HepG2 (cell line): ENCODE measurements around the gene KLHL21. TPM values are rescaled to one million over a fixed set of nuclear protein-coding genes. Genes with fewer than 3 reads are reported as not detected.
A peak's percentile ranks its signal among the peaks of the same experiment; 100 is the strongest.

ENCODE experiments used
- ATF2 ChIP-seq: sonication (generic); formaldehyde crosslinking; IDR thresholded peaks from 2 replicates; pipeline ENCODE4 v1.4.0; 2020; ENCODE audit warnings: missing genetic modification reagents
- DRAP1 ChIP-seq: IDR thresholded peaks from 2 replicates; pipeline ENCODE4 v1.6.1; 2016; ENCODE audit warnings: missing genetic modification reagents, missing compliant biosample characterization
- EED ChIP-seq: sonication (generic); formaldehyde crosslinking; IDR thresholded peaks from 2 replicates; pipeline ENCODE4 v1.5.0; 2020; ENCODE audit warnings: mild to moderate bottlenecking, missing genetic modification reagents
- KDM6A ChIP-seq: IDR thresholded peaks from 2 replicates; pipeline ENCODE4 v1.6.1; 2016; ENCODE audit warnings: low read depth
- KLF15 ChIP-seq: sonication (generic); formaldehyde crosslinking; IDR thresholded peaks from 2 replicates; pipeline ENCODE4 v1.8.1; 2023; ENCODE audit warnings: borderline replicate concordance, mild to moderate bottlenecking, inconsistent platforms, missing genetic modification reagents, mixed read lengths
- LCORL ChIP-seq, 2 experiments: fragments of 450-650 bp in 1 of 2; sonication (generic) in 1 of 2; formaldehyde crosslinking in 1 of 2; IDR thresholded peaks; 2 replicates each; pipeline versions ENCODE4 v1.5.0 to v1.6.1; 2017 to 2020; ENCODE audit warnings: antibody characterized with exemption in 1 of 2, missing genetic modification reagents in 1 of 2
- MLLT10 ChIP-seq: sonication (generic); formaldehyde crosslinking; IDR thresholded peaks from 2 replicates; pipeline ENCODE4 v1.4.0; 2020; ENCODE audit warnings: missing genetic modification reagents
- ZMYM3 ChIP-seq: sonication (generic); formaldehyde crosslinking; IDR thresholded peaks from 2 replicates; pipeline ENCODE4 v1.5.1; 2020; ENCODE audit warnings: mild to moderate bottlenecking, missing genetic modification reagents
- ZNF142 ChIP-seq: sonication (generic); formaldehyde crosslinking; IDR thresholded peaks from 2 replicates; pipeline ENCODE4 v1.4.0; 2020; ENCODE audit warnings: missing genetic modification reagents
- ZNF20 ChIP-seq: sonication (generic); formaldehyde crosslinking; IDR thresholded peaks from 2 replicates; pipeline ENCODE4 v1.4.0; 2020; ENCODE audit warnings: mild to moderate bottlenecking, moderate library complexity, missing genetic modification reagents
- ZNF598 ChIP-seq: sonication (generic); formaldehyde crosslinking; IDR thresholded peaks from 2 replicates; pipeline ENCODE4 v1.5.1; 2020; ENCODE audit warnings: mild to moderate bottlenecking, missing genetic modification reagents, borderline replicate concordance
- ZNF878 ChIP-seq: sonication (generic); formaldehyde crosslinking; IDR thresholded peaks from 2 replicates; pipeline ENCODE4 v1.8.1; 2023; ENCODE audit warnings: mild to moderate bottlenecking, missing genetic modification reagents, moderate library complexity
- polyA plus RNA-seq, 8 experiments: library from polyadenylated mRNA; depleted of rRNA in 3 of 8; stranded (reverse) in 7 of 8; unstranded in 1 of 8; fragments of >200 nt; fragmentation: Illumina TruSeq in 4 of 8; extraction: Trizol in 4 of 8; gene quantifications; 2 replicates each; pipeline versions ENCODE4 v1.2.1 to v1.2.3, GENCODE V29; 2011 to 2016; ENCODE audit warnings: low read depth in 4 of 8, missing spikeins in 1 of 8, mixed read lengths in 1 of 8; ENCODE audit not compliant: insufficient read depth in 1 of 8
- total RNA-seq, 5 experiments: library from RNA; depleted of rRNA; stranded (reverse); fragments of >200 nt; fragmentation: Illumina TruSeq; extraction: Trizol; gene quantifications; 2 replicates each; pipeline ENCODE4 v1.2.3, GENCODE V29; 2016; ENCODE audit warnings: low read depth in 1 of 5
- TF ChIP-seq, protein P1 (sequence below): sonication (generic); formaldehyde crosslinking; IDR thresholded peaks from 2 replicates; pipeline ENCODE4 v1.8.1; 2022; ENCODE audit warnings: mild to moderate bottlenecking, missing genetic modification reagents
- TF ChIP-seq, protein P2 (sequence below): sonication (generic); formaldehyde crosslinking; IDR thresholded peaks from 2 replicates; pipeline ENCODE4 v1.4.0; 2020; ENCODE audit warnings: missing genetic modification reagents
- TF ChIP-seq, protein P3 (sequence below): IDR thresholded peaks from 2 replicates; pipeline ENCODE4 v1.6.1; 2016; ENCODE audit warnings: mild to moderate bottlenecking

Gene KLHL21
- total and polyA plus RNA-seq, 2 of the 13 experiments (the other 11 are each of a cell fraction or from before 2014, with no cell fraction given): 14.8 to 25.0 TPM

- TF ChIP-seq, protein P1, sequence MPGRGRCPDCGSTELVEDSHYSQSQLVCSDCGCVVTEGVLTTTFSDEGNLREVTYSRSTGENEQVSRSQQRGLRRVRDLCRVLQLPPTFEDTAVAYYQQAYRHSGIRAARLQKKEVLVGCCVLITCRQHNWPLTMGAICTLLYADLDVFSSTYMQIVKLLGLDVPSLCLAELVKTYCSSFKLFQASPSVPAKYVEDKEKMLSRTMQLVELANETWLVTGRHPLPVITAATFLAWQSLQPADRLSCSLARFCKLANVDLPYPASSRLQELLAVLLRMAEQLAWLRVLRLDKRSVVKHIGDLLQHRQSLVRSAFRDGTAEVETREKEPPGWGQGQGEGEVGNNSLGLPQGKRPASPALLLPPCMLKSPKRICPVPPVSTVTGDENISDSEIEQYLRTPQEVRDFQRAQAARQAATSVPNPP (CRISPR knock-in tag): no peak
- TF ChIP-seq ZNF598 (CRISPR knock-in tag): 0 out of 2 replicates have a peak, but pooled peaks have one; percentile 43
- TF ChIP-seq KLF15 (CRISPR knock-in tag): no peak
- TF ChIP-seq, protein P2, sequence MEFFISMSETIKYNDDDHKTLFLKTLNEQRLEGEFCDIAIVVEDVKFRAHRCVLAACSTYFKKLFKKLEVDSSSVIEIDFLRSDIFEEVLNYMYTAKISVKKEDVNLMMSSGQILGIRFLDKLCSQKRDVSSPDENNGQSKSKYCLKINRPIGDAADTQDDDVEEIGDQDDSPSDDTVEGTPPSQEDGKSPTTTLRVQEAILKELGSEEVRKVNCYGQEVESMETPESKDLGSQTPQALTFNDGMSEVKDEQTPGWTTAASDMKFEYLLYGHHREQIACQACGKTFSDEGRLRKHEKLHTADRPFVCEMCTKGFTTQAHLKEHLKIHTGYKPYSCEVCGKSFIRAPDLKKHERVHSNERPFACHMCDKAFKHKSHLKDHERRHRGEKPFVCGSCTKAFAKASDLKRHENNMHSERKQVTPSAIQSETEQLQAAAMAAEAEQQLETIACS (CRISPR knock-in tag): no peak
- no peak for TF ChIP-seq MLLT10 (CRISPR knock-in tag)
- TF ChIP-seq, protein P3, sequence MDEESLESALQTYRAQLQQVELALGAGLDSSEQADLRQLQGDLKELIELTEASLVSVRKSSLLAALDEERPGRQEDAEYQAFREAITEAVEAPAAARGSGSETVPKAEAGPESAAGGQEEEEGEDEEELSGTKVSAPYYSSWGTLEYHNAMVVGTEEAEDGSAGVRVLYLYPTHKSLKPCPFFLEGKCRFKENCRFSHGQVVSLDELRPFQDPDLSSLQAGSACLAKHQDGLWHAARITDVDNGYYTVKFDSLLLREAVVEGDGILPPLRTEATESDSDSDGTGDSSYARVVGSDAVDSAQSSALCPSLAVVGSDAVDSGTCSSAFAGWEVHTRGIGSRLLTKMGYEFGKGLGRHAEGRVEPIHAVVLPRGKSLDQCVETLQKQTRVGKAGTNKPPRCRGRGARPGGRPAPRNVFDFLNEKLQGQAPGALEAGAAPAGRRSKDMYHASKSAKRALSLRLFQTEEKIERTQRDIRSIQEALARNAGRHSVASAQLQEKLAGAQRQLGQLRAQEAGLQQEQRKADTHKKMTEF (CRISPR knock-in tag): no peak
- no peak for TF ChIP-seq DRAP1 (CRISPR knock-in tag)
- TF ChIP-seq LCORL (IDR thresholded peaks at IDR 0.05): no peak
- TF ChIP-seq LCORL (CRISPR knock-in tag; IDR thresholded peaks at IDR 0.05): 0 out of 2 replicates have a peak, but pooled peaks have one; percentile 21
- no peak for TF ChIP-seq KDM6A (CRISPR knock-in tag)
- no peak for TF ChIP-seq ZNF142 (CRISPR knock-in tag)
- no peak for TF ChIP-seq ATF2 (CRISPR knock-in tag)
- TF ChIP-seq ZMYM3: no peak
- TF ChIP-seq ZNF20 (CRISPR knock-in tag): no peak
- TF ChIP-seq ZNF878: no peak
- no peak for TF ChIP-seq EED (CRISPR knock-in tag)
These were observed 29.9 kb downstream of the KLHL21 start (continued) for GRCh38 chr1:6572653-6573383.
